Measurements from ENCODE around the gene ARL1. TPM values are rescaled to one million over a fixed set of nuclear protein-coding genes. Genes with fewer than 3 reads are reported as not detected.
A peak's percentile ranks its signal among the peaks of the same experiment; 100 is the strongest.
"Not testable (repeated sequence)": the region's sequence is repeated elsewhere in the genome, so short reads cannot be mapped to it uniquely, and the experiment has no call there.

Gene ARL1
- total and polyA plus RNA-seq, 9 of the 15 experiments (the other 6 are each of a cell fraction or from before 2014, with no cell fraction given), result 53.0 to 127 (median 68.6) TPM

DNA sequence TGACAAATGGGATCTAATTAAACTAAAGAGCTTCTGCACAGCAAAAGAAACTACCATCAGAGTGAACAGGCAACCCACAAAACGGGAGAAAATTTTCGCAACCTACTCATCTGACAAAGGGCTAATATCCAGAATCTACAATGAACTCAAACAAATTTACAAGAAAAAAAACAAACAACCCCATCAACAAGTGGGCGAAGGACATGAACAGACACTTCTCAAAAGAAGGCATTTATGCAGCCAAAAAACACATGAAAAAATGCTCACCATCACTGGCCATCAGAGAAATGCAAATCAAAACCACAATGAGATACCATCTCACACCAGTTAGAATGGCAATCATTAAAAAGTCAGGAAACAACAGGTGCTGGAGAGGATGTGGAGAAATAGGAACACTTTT is 16.4 kb downstream of the ARL1 start:
- H3K9me3 ChIP-seq (replicated peaks; ENCODE audit: control insufficient read depth, insufficient read depth, low read depth, low read length); H3K4me2 ChIP-seq (ENCODE audit: insufficient read depth, low read length); POLR2A ChIA-PET; H3K9me1 ChIP-seq (ENCODE audit: control insufficient read depth, insufficient read depth, low read length); H3K4me3 ChIP-seq; H4K20me1 ChIP-seq (replicated peaks; ENCODE audit: control insufficient read depth, insufficient read depth, low read length); H2AFZ ChIP-seq (ENCODE audit: low read depth, low read length); H3K79me2 ChIP-seq (ENCODE audit: control insufficient read depth, insufficient read depth, low read length); H3K4me1 ChIP-seq (replicated peaks in 1 of 2; ENCODE audit: control insufficient read depth in 2 of 2, insufficient read depth in 2 of 2, low read length in 2 of 2); H3K27ac ChIP-seq (ENCODE audit: extremely low read depth, low read depth, low read length); FAIRE-seq; CTCF ChIA-PET (ENCODE audit: low intra/inter-chr PET ratio); DNase-seq (ENCODE audit: extremely low read depth in 1 of 4, low spot score in 3 of 4); H3K9ac ChIP-seq (ENCODE audit: insufficient read depth in 1 of 2, low read depth in 2 of 2, low read length in 2 of 2); BruUV-seq (replicated peaks); H3K27me3 ChIP-seq (ENCODE audit: control insufficient read depth in 2 of 2, insufficient read depth in 2 of 2, low read length in 2 of 2); in situ Hi-C loops (cut with MboI); ATAC-seq; intact Hi-C loops (cut with micrococcal nuclease): not testable (repeated sequence)
- no CpG with 5 or more reads among the region's 3 CpGs for WGBS (ENCODE audit: insufficient coverage, low coverage, missing lambda C conversion rate)
- H3K36me3 ChIP-seq (ENCODE audit: control insufficient read depth, insufficient read depth, low read length), result peaks cover 52% of the 10 kb centered on the region
- TF ChIP-seq, protein P1, sequence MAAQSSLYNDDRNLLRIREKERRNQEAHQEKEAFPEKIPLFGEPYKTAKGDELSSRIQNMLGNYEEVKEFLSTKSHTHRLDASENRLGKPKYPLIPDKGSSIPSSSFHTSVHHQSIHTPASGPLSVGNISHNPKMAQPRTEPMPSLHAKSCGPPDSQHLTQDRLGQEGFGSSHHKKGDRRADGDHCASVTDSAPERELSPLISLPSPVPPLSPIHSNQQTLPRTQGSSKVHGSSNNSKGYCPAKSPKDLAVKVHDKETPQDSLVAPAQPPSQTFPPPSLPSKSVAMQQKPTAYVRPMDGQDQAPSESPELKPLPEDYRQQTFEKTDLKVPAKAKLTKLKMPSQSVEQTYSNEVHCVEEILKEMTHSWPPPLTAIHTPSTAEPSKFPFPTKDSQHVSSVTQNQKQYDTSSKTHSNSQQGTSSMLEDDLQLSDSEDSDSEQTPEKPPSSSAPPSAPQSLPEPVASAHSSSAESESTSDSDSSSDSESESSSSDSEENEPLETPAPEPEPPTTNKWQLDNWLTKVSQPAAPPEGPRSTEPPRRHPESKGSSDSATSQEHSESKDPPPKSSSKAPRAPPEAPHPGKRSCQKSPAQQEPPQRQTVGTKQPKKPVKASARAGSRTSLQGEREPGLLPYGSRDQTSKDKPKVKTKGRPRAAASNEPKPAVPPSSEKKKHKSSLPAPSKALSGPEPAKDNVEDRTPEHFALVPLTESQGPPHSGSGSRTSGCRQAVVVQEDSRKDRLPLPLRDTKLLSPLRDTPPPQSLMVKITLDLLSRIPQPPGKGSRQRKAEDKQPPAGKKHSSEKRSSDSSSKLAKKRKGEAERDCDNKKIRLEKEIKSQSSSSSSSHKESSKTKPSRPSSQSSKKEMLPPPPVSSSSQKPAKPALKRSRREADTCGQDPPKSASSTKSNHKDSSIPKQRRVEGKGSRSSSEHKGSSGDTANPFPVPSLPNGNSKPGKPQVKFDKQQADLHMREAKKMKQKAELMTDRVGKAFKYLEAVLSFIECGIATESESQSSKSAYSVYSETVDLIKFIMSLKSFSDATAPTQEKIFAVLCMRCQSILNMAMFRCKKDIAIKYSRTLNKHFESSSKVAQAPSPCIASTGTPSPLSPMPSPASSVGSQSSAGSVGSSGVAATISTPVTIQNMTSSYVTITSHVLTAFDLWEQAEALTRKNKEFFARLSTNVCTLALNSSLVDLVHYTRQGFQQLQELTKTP (IDR thresholded peaks at IDR 0.05; ENCODE audit: low read depth in 1 of 2, partially characterized antibody in 2 of 2), result peak in 1 of 2 experiments; percentile 77

DNA sequence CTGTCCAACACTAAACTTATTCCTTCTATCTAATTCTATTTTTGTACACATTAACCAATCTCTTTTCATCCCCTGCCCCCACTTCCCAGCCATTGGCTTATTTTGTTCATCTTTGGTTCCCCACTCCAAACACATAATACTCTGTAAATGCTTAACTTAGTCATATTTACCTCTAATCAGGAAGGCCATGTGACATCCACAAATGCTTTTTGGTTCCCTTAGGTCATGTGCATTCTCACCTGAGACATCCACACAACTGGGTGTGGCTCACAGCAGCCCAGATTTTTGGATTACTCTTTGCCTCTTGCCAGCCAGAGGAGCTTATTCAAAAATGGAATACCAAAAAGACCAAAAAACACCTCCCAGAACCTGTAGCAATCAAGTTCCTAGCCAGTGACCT is 28.4 kb downstream of the ARL1 start:
- TF ChIP-seq SNRNP70 (optimal IDR thresholded peaks at IDR 0.05; ENCODE audit: low read depth, low read length) (no peak), ZNF174 (CRISPR knock-in tag; IDR thresholded peaks at IDR 0.05) (no peak), GTF2E2 (tag; IDR thresholded peaks at IDR 0.05) (no peak)
- TF ChIP-seq, protein P2, sequence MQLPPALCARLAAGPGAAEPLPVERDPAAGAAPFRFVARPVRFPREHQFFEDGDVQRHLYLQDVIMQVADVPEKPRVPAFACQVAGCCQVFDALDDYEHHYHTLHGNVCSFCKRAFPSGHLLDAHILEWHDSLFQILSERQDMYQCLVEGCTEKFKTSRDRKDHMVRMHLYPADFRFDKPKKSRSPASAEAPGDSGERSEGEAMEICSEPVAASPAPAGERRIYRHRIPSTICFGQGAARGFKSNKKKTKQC (CRISPR knock-in tag; IDR thresholded peaks at IDR 0.05), result no peak
- TF ChIP-seq, protein P3, sequence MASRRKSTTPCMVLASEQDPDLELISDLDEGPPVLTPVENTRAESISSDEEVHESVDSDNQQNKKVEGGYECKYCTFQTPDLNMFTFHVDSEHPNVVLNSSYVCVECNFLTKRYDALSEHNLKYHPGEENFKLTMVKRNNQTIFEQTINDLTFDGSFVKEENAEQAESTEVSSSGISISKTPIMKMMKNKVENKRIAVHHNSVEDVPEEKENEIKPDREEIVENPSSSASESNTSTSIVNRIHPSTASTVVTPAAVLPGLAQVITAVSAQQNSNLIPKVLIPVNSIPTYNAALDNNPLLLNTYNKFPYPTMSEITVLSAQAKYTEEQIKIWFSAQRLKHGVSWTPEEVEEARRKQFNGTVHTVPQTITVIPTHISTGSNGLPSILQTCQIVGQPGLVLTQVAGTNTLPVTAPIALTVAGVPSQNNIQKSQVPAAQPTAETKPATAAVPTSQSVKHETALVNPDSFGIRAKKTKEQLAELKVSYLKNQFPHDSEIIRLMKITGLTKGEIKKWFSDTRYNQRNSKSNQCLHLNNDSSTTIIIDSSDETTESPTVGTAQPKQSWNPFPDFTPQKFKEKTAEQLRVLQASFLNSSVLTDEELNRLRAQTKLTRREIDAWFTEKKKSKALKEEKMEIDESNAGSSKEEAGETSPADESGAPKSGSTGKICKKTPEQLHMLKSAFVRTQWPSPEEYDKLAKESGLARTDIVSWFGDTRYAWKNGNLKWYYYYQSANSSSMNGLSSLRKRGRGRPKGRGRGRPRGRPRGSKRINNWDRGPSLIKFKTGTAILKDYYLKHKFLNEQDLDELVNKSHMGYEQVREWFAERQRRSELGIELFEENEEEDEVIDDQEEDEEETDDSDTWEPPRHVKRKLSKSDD (conservative IDR thresholded peaks at IDR 0.05; ENCODE audit: low read length), result no peak
- DNase-seq (ENCODE audit: extremely low read depth in 1 of 4, low spot score in 3 of 4), result no peak
- FAIRE-seq, result no peak
- no peaks in the 10 kb centered on the region for H3K4me1 ChIP-seq (replicated peaks in 1 of 2; ENCODE audit: control insufficient read depth in 2 of 2, insufficient read depth in 2 of 2, low read length in 2 of 2)
- no peak for ATAC-seq
- ChIA-PET CTCF (ENCODE audit: low intra/inter-chr PET ratio) (no interaction called here), POLR2A (interaction anchor here (1.1 kb wide), 1 partner anchor 28 kb away, joined by 3 read pairs; no protein-coding TSS in a partner anchor)
- H3K27me3 ChIP-seq (ENCODE audit: control insufficient read depth in 2 of 2, insufficient read depth in 2 of 2, low read length in 2 of 2), result no peaks in the 10 kb centered on the region
- H4K20me1 ChIP-seq (replicated peaks; ENCODE audit: control insufficient read depth, insufficient read depth, low read length), result no peaks in the 10 kb centered on the region
- no peak overlapping the region for H3K4me3 ChIP-seq
- H3K36me3 ChIP-seq (ENCODE audit: control insufficient read depth, insufficient read depth, low read length), result peaks cover 81% of the 10 kb centered on the region; the same call in 2 of the 3 replicates
- no peaks in the 10 kb centered on the region for H3K9me3 ChIP-seq (replicated peaks; ENCODE audit: control insufficient read depth, insufficient read depth, low read depth, low read length)
- no peaks in the 10 kb centered on the region for H3K79me2 ChIP-seq (ENCODE audit: control insufficient read depth, insufficient read depth, low read length)
- H3K27ac ChIP-seq (ENCODE audit: extremely low read depth, low read depth, low read length), result no peak overlapping the region
- in situ Hi-C loops (cut with MboI), result no loop called here
- no peak overlapping the region for H2AFZ ChIP-seq (ENCODE audit: low read depth, low read length)
- intact Hi-C loops (cut with micrococcal nuclease), result no loop called here
- H3K4me2 ChIP-seq (ENCODE audit: insufficient read depth, low read length), result no peak overlapping the region
- BruUV-seq (replicated peaks), result no TSS peak
- H3K9me1 ChIP-seq (ENCODE audit: control insufficient read depth, insufficient read depth, low read length), result no peaks in the 10 kb centered on the region
- H3K9ac ChIP-seq (ENCODE audit: insufficient read depth in 1 of 2, low read depth in 2 of 2, low read length in 2 of 2), result no peak overlapping the region

All from K562 (cell line).